DOHH2 (cell line): ENCODE results near the gene MED12.

Experiments used
- H3F3A ChIP-seq: fragments of 200-600 bp; sonication (generic), shearing (Covaris generic); 2 replicates; pipeline ENCODE4 v1.6.0; 2016; ENCODE audit warnings: antibody characterized with exemption, mild to moderate bottlenecking; ENCODE audit not compliant: control insufficient read depth, insufficient read depth
- H3K27ac ChIP-seq: fragments of 200-600 bp; sonication (generic); 2 replicates; pipeline ENCODE4 v1.5.1; 2014; ENCODE audit warnings: low read depth, mild to moderate bottlenecking, low read length, moderate library complexity
- H3K27me3 ChIP-seq: fragments of 200-600 bp; sonication (generic); 2 replicates; pipeline ENCODE4 v1.6.1; 2014; ENCODE audit warnings: mild to moderate bottlenecking, low read length, mixed read lengths; ENCODE audit not compliant: control insufficient read depth
- H3K36me3 ChIP-seq: fragments of 200-600 bp; sonication (generic); 2 replicates; pipeline ENCODE4 v1.6.1; 2014; ENCODE audit warnings: mild to moderate bottlenecking, low read length, moderate library complexity, mixed read lengths; ENCODE audit not compliant: control insufficient read depth
- H3K4me1 ChIP-seq: fragments of 200-600 bp; sonication (generic); 2 replicates; pipeline ENCODE4 v1.6.1; 2014; ENCODE audit warnings: mild to moderate bottlenecking, low read length, mixed read lengths; ENCODE audit not compliant: control insufficient read depth
- H3K4me2 ChIP-seq: fragments of 200-600 bp; sonication (generic); 2 replicates; pipeline ENCODE4 v1.6.0; 2014; ENCODE audit warnings: mild to moderate bottlenecking, low read length, moderate library complexity
- H3K4me3 ChIP-seq: fragments of 200-600 bp; sonication (generic); 2 replicates; pipeline ENCODE4 v1.5.1; 2014; ENCODE audit warnings: mild to moderate bottlenecking, low read length, mixed read lengths
- H3K79me2 ChIP-seq: fragments of 200-600 bp; sonication (generic); 2 replicates; pipeline ENCODE4 v1.6.1; 2014; ENCODE audit warnings: mild to moderate bottlenecking, low read length, mixed read lengths; ENCODE audit not compliant: control insufficient read depth
- H3K9me2 ChIP-seq: fragments of 200-600 bp; sonication (generic); replicated peaks from 2 replicates; pipeline ENCODE4 v1.6.1; 2014; ENCODE audit warnings: mild to moderate bottlenecking, low read length, mixed read lengths; ENCODE audit not compliant: control insufficient read depth
- H3K9me3 ChIP-seq: fragments of 200-600 bp; sonication (generic); 2 replicates; pipeline ENCODE4 v1.6.1; 2014; ENCODE audit warnings: antibody characterized with exemption, low read length, mixed read lengths; ENCODE audit not compliant: control insufficient read depth, insufficient read depth
- H4K20me1 ChIP-seq: fragments of 200-600 bp; sonication (generic); 2 replicates; pipeline ENCODE4 v1.6.0; 2014; ENCODE audit warnings: low read depth, mild to moderate bottlenecking, antibody characterized with exemption, low read length, moderate library complexity; ENCODE audit not compliant: control insufficient read depth, insufficient read depth
- CTCF ChIP-seq: fragments of 200-600 bp; sonication (generic); IDR thresholded peaks from one replicate; pipeline ENCODE4 v1.5.1; 2014; ENCODE audit warnings: antibody characterized with exemption, mild to moderate bottlenecking, low read depth, low read length; ENCODE audit not compliant: poor library complexity, severe bottlenecking
- EZH2phosphoT487 ChIP-seq: fragments of 200-600 bp; sonication (generic); IDR thresholded peaks from 2 replicates; pipeline ENCODE4 v1.6.1; 2017; ENCODE audit warnings: borderline replicate concordance, mild to moderate bottlenecking, antibody characterized with exemption, low read length, moderate library complexity, mixed read lengths

MED12 gene

GRCh38 chrX:71096760-71097032, 21.7 kb upstream of the MED12 start:
- TF ChIP-seq CTCF: no peak
- TF ChIP-seq EZH2phosphoT487: no peak
- no peaks in the 10 kb centered on the region for H3K79me2 ChIP-seq
- H4K20me1 ChIP-seq: no peaks in the 10 kb centered on the region
- no peaks in the 10 kb centered on the region for H3F3A ChIP-seq
- no peaks in the 10 kb centered on the region for H3K27me3 ChIP-seq
- no peaks in the 10 kb centered on the region for H3K36me3 ChIP-seq
- H3K4me1 ChIP-seq: peaks cover 11% of the 10 kb centered on the region
- no peak overlapping the region for H3K27ac ChIP-seq
- H3K9me2 ChIP-seq: no peaks in the 10 kb centered on the region
- peak overlapping the region; percentile 84 for H3K4me3 ChIP-seq
- H3K4me2 ChIP-seq: peak overlapping the region; percentile 93
- H3K9me3 ChIP-seq: no peaks in the 10 kb centered on the region

GRCh38 chrX:71098302-71098701, 20.1 kb upstream of the MED12 start:
- Histone ChIP-seq H3K4me2 (no peak overlapping the region), H3K4me1 (peaks cover 18% of the 10 kb centered on the region), H3K79me2 (no peaks in the 10 kb centered on the region), H3K9me2 (no peaks in the 10 kb centered on the region), H3K27ac (no peak overlapping the region), H3K36me3 (no peaks in the 10 kb centered on the region), H3K4me3 (no peak overlapping the region), H3F3A (no peaks in the 10 kb centered on the region), H3K27me3 (no peaks in the 10 kb centered on the region), H4K20me1 (no peaks in the 10 kb centered on the region), H3K9me3 (no peaks in the 10 kb centered on the region)
- TF ChIP-seq CTCF: peak; percentile 52
- TF ChIP-seq EZH2phosphoT487: no peak

- H3K79me2 ChIP-seq: no peaks in the 10 kb centered on the region
- H3K9me3 ChIP-seq: no peaks in the 10 kb centered on the region
- H3K9me2 ChIP-seq: no peaks in the 10 kb centered on the region
- no peak overlapping the region for H3K27ac ChIP-seq
- H4K20me1 ChIP-seq: no peaks in the 10 kb centered on the region
- no peaks in the 10 kb centered on the region for H3F3A ChIP-seq
- H3K4me3 ChIP-seq: no peak overlapping the region
- H3K27me3 ChIP-seq: no peaks in the 10 kb centered on the region
- H3K4me2 ChIP-seq: no peak overlapping the region
- TF ChIP-seq CTCF: no peak
- TF ChIP-seq EZH2phosphoT487: no peak
- peaks cover 25% of the 10 kb centered on the region for H3K4me1 ChIP-seq
- no peaks in the 10 kb centered on the region for H3K36me3 ChIP-seq
Observed at GRCh38 chrX:71098951-71099506, 19.4 kb upstream of the MED12 start.

- peaks cover 29% of the 10 kb centered on the region for H3K4me1 ChIP-seq
- TF ChIP-seq CTCF (no peak), EZH2phosphoT487 (no peak)
- no peaks in the 10 kb centered on the region for H3K36me3 ChIP-seq
- H3K27me3 ChIP-seq: no peaks in the 10 kb centered on the region
- no peaks in the 10 kb centered on the region for H3K9me3 ChIP-seq
- H3K27ac ChIP-seq: no peak overlapping the region
- H3F3A ChIP-seq: no peaks in the 10 kb centered on the region
- H3K79me2 ChIP-seq: no peaks in the 10 kb centered on the region
- no peaks in the 10 kb centered on the region for H4K20me1 ChIP-seq
- no peaks in the 10 kb centered on the region for H3K9me2 ChIP-seq
- no peak overlapping the region for H3K4me2 ChIP-seq
- H3K4me3 ChIP-seq: no peak overlapping the region
Observed at GRCh38 chrX:71099736-71100135, 18.7 kb upstream of the MED12 start.
